Measurements from ENCODE around the gene PCDH15.

Gene PCDH15

DNA sequence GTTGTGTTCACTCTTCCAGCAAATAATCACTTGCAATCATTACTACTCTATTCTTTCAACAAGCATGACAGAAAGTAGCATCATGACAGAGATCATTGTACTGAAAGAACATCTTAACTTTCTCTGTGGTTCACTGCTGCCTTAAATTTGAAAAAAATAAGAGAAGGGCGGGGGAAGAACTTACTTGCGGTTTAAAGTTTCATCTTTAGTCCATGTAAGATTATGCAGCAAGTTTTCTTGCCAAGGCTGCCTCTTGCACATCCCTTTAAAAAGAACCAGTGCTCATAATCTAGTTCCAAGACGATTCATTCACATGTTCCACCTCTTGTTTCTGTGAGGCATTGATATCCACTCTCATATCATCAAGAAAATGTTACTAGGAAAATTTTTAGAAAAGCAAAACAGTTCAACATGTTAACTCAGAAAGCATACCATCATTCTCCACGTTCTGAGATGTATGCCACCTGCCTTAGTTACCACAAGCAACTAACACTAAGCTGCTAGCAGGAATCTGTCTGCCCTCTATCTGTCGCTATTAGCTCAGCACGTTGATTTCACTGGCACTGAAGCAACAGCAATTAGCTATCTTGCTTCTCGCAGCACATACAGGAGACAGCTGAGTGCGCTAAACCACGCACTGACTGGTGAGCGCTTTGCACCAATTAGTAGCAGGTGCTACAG lies at the start of gene PCDH15:
TSS of gene PCDH15 (minus strand) at position 491 of the 681 bp plus-strand sequence. CDS start 136,969 bp downstream, outside the sequence.
- DNase-seq (ENCODE audit: low read depth in 3 of 3), result no peak

DNA sequence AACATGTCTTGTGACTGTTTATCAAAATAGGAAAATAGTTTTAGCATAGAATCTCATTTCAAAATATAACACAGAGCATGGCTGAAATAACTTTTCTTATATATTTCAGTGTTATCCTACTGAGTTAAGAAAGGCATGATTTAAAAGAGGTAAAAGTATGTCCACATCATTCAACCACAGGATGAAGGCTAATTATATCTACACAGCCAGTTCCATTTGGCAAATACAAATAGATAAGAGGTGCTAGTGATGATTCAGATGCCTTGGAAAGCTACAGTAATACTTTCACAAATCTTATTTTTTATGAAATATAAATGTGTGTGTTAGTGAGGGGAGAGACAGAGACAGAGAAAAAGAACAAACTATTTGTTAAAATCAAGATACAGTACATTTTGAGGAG lies 42.9 kb upstream of the PCDH15 start:
- no peak for DNase-seq (ENCODE audit: low read depth in 3 of 3)

GRCh38 chr10:54843085-54843646 lies 42.1 kb upstream of the PCDH15 start:
- DNase-seq (ENCODE audit: low read depth in 3 of 3), result no peak

DNA sequence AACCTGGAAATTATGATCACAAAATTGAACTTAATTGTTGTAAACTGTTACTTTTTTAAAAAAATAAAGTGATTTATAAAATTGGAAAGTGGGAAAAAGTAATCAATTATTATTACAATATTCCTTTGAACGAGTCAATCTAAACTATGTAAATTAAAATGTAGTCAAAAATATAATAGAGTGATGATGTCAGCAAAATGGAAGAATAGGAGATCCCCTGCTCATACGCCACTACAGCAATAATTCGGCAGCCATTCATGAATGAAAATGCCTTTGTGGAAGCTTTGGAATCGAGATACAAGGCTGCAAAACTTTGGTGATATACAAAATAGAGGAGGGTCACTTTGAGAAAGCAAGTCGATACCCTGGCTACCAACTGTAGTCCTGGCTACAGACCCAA lies 36.4 kb upstream of the PCDH15 start:
- DNase-seq (ENCODE audit: low read depth in 3 of 3), result no peak

GRCh38 chr10:54833029-54833428 lies 32.0 kb upstream of the PCDH15 start:
- DNase-seq (ENCODE audit: low read depth in 3 of 3), result no peak

DNA sequence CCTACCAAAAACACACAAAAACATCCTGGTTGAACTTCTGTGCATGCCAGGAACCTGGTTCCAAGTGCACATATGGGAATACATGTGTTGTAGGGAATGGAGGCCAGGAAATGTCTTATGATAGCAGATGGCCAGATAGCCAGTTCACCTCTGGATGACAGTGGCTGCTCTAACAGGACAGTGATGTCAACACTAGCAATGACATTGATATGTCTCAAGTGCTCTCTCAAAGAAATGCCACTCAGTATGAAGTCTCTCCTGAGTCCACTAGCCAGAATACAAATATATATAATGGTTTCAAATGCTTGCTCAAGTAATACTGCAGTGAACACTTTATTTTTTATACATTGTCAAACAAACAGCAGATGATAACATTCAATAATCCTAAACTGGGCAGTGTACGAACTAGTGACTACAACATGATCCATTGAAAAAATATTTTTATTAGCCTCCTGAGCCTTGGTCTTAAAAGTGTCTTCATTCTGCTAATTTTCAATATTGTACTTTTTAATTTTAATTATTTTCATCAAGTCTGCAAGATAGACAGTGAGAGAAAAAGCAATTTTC lies 26.0 kb upstream of the PCDH15 start:
- DNase-seq (ENCODE audit: low read depth in 3 of 3), result no peak

GRCh38 chr10:54815583-54815982 lies 14.6 kb upstream of the PCDH15 start:
- no peak for DNase-seq (ENCODE audit: low read depth in 3 of 3)

GRCh38 chr10:54808186-54808935 lies 7.3 kb upstream of the PCDH15 start:
- no peak for DNase-seq (ENCODE audit: low read depth in 3 of 3)

DNA sequence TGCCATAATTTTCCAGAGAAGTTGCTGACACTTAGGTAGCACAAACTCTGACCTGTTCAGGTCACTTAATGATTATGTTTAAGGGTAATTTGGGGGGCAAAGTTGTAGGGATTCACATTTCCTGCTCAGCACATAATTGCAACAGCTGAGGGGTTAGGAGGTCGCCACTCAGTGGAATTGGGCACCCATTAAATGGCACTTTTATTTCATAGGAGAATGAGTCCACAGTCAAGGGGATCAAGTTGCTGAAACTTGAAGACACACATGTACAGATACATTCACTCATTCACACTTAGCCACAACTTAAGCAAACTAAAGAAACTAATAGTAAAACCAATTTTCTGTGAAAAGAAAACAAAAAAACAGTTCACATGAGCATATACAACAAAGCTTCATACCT lies 1.5 kb downstream of the PCDH15 start:
- DNase-seq (ENCODE audit: low read depth in 3 of 3), result no peak

- no peak for DNase-seq (ENCODE audit: low read depth in 3 of 3)
Measured at GRCh38 chr10:54797636-54798321, 3.3 kb downstream of the PCDH15 start.

DNA sequence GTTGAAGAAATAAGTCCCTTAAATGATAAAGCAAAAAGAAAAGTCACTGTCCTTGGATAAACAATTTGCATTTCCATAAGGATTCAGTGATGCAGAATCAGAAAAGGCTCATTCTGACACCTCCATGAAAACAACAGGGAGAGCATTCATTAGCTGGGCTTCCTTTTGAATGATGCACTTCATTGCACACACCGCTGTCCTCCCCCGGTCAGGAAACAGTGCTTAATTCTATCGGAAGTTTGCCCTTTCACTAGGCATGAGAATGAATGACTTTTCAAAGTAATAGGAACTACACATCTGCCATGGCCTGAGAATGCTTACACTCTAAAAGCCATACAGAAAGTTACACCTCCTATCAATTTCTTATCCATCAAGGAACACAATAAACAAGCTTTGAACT lies 4.2 kb downstream of the PCDH15 start:
- DNase-seq (ENCODE audit: low read depth in 3 of 3), result no peak

- no peak for DNase-seq (ENCODE audit: low read depth in 3 of 3)
Measured at GRCh38 chr10:54776622-54777021, 24.4 kb downstream of the PCDH15 start.

GRCh38 chr10:54772468-54773122 lies 28.4 kb downstream of the PCDH15 start:
- no peak for DNase-seq (ENCODE audit: low read depth in 3 of 3)

GRCh38 chr10:54769051-54769450 lies 32.0 kb downstream of the PCDH15 start:
- DNase-seq (ENCODE audit: low read depth in 3 of 3), result no peak

DNA sequence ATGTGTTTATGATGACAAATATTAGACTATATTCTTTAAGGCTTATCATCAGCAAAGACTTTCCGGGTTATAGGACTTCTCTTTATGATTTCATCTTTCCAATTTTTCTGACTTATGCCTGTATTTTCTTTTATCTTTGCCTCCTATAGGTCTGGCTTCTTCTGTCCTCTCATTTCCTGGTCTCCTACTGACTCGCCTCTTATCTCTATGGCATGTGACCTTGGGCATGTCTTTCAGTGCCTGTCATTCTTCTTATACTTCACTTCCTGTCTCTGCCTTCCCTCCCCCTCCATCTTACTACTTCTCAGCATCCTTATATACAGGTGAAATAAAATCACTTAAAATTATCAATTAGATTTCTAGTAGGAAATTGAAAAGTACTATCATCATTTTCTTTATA lies 42.2 kb downstream of the PCDH15 start:
- no peak for DNase-seq (ENCODE audit: low read depth in 3 of 3)

DNA sequence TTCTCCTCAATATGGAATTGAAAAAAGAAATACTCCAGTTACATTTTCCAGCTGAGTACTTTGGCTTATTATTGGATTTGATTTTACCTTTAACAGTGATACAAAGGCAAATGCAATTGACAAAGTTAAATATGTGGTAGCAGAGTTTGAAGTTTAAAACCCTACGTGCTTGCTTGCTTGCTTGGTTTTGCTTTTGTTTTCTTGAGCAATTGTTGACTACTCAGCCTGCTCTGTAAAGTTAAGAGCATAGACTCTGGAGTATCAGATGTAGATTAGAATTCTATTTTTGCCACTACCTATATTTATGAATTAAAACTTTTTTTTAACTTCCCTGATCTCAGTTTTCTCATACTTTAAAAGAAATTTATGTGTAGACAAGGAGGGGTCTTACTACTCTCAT lies 51.4 kb downstream of the PCDH15 start:
- no peak for DNase-seq (ENCODE audit: low read depth in 3 of 3)

GRCh38 chr10:54745436-54745835 lies 55.6 kb downstream of the PCDH15 start:
- DNase-seq (ENCODE audit: low read depth in 3 of 3), result no peak

DNA sequence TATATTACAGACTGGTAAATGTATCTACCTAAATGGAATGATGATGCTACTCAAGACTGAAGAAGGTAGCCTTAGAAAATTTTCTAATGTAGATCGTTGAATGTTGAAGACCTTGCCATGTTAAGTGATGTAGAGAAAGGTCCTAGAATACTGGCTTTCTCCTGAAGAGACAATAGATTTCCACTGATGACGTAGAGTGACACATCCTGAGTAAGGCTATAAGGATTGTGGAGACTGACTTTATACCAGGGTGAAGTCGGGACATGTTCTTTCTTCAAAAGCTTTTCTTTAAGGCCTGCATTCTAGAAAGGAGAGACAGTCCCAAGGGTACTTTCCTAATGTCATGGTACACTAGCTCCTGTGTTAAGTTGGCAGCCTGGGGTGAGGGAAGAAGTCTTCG lies 58.6 kb downstream of the PCDH15 start:
- no peak for DNase-seq (ENCODE audit: low read depth in 3 of 3)

GRCh38 chr10:54728511-54728910 lies 72.5 kb downstream of the PCDH15 start:
- DNase-seq (ENCODE audit: low read depth in 3 of 3), result no peak

- no peak for DNase-seq (ENCODE audit: low read depth in 3 of 3)
Measured at GRCh38 chr10:54722075-54722474, 79.0 kb downstream of the PCDH15 start.

DNA sequence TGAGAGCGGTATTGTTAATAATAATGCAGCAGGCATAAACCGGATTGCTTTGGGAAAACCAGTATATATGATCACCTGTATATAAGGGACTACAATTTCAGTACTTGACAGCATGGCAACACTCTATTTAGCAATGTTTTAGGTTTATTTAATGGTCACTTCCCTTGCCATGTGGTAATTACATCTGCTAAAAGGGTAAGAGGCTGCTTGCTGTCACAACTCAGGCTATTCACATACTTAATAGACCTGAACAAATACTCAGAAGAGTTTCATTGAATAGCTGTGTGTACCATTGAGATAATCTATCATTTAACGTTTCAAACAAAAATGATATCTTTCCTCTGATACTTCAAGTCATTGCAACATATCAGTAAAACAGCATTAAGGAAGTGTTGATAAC lies 90.1 kb downstream of the PCDH15 start:
- DNase-seq (ENCODE audit: low read depth in 3 of 3), result no peak

DNA sequence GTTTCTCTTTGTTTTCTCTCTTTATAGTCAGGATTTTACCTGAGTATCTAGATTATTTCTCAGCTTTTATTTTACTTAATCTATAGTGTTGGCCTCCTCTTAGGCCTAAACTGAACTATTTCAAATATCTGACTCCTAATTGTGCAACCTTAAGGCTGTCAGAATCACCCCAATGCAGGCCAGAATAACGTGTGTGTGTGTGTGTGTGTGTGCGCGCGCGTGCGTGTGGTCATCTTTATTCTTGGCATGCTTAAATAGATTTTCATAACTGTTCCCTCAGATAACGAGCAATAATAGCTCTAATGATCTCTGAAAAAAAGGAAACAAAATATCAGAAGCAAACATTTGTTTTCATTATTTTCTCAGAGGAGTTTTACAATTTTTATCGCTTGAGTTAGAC lies 92.4 kb downstream of the PCDH15 start:
- no peak for DNase-seq (ENCODE audit: low read depth in 3 of 3)

Data from stimulated activated CD4-positive, alpha-beta T cell treated with anti-CD3 and anti-CD28 coated beads, TNF-alpha, amount 100 ng/mL, for 48 hours (primary cell).